ENCODE results near the gene H3-3A.

H3-3A gene

GRCh38 chr1:226038661-226039060, 23.9 kb upstream of the H3-3A start:
- no peak overlapping the region for H3K4me3 ChIP-seq (ENCODE audit: low read depth, low read length)
- TF ChIP-seq CTCF (IDR thresholded peaks at IDR 0.05; ENCODE audit: low read depth, low read length, missing control alignments) = no peak
- no peak for DNase-seq (ENCODE audit: low read depth)

- no peak for DNase-seq (ENCODE audit: low read depth)
- no peak overlapping the region for H3K4me3 ChIP-seq (ENCODE audit: low read depth, low read length)
- TF ChIP-seq CTCF (IDR thresholded peaks at IDR 0.05; ENCODE audit: low read depth, low read length, missing control alignments) = no peak
Measured at GRCh38 chr1:226041419-226041818, 21.1 kb upstream of the H3-3A start.

- no peak for DNase-seq (ENCODE audit: low read depth)
- H3K4me3 ChIP-seq (ENCODE audit: low read depth, low read length) = no peak overlapping the region
- TF ChIP-seq CTCF (IDR thresholded peaks at IDR 0.05; ENCODE audit: low read depth, low read length, missing control alignments) = no peak
Measured at GRCh38 chr1:226044514-226045101, 17.9 kb upstream of the H3-3A start.

GRCh38 chr1:226046240-226046639, 16.3 kb upstream of the H3-3A start:
- no peak for TF ChIP-seq CTCF (IDR thresholded peaks at IDR 0.05; ENCODE audit: low read depth, low read length, missing control alignments)
- DNase-seq (ENCODE audit: low read depth) = no peak
- H3K4me3 ChIP-seq (ENCODE audit: low read depth, low read length) = no peak overlapping the region

GRCh38 chr1:226047495-226047894, 15.0 kb upstream of the H3-3A start:
- no peak overlapping the region for H3K4me3 ChIP-seq (ENCODE audit: low read depth, low read length)
- DNase-seq (ENCODE audit: low read depth) = no peak
- no peak for TF ChIP-seq CTCF (IDR thresholded peaks at IDR 0.05; ENCODE audit: low read depth, low read length, missing control alignments)

GRCh38 chr1:226048886-226049285, 13.6 kb upstream of the H3-3A start:
- H3K4me3 ChIP-seq (ENCODE audit: low read depth, low read length) = no peak overlapping the region
- DNase-seq (ENCODE audit: low read depth) = no peak
- TF ChIP-seq CTCF (IDR thresholded peaks at IDR 0.05; ENCODE audit: low read depth, low read length, missing control alignments) = no peak

GRCh38 chr1:226050133-226050532, 12.4 kb upstream of the H3-3A start:
- TF ChIP-seq CTCF (IDR thresholded peaks at IDR 0.05; ENCODE audit: low read depth, low read length, missing control alignments) = no peak
- H3K4me3 ChIP-seq (ENCODE audit: low read depth, low read length) = no peak overlapping the region
- no peak for DNase-seq (ENCODE audit: low read depth)
